ENCODE data around the gene CADM1. TPM values are rescaled to one million over a fixed set of nuclear protein-coding genes. Genes with fewer than 3 reads are reported as not detected.

The CADM1 gene
- total RNA-seq, 1 donor from 2014 or later: 27.2 TPM

DNA sequence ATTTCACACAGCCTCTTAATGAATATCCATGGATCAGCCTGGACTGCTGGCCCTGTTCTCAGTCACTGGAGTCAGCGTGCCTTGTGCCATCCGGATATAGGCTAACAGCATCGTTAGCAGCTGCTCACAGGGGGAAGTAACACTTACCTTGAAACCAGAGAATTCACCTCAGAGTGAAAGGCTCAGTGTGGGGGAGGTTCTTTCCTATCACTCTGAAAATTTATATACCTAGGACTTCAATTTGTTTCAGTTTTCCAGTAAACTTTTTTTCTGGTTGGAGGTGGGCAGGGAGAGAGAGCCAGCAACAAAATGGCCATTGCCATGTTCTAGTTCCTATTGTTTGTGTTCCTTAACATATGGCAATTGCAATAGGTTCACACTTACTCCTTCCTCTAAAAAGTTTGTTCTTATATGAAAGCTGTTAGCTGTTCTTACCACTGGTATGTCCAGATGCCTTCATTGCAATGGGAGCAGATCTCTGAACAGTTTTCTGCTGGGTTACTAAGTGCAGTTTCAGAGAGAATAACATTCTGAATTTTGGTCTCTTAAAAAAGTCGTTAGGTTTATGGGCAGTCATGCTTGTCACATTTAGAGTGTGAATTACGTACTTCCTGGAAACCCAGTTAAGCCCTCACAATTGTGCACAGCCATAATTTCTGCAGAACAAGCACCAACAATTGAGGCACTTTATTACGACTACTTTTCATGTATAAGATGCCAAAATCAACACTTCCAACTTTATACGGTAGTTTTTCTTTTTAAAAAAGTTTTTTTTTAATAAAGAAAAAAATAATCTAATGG lies 247.6 kb downstream of the CADM1 start:
- ATAC-seq: no peak

DNA sequence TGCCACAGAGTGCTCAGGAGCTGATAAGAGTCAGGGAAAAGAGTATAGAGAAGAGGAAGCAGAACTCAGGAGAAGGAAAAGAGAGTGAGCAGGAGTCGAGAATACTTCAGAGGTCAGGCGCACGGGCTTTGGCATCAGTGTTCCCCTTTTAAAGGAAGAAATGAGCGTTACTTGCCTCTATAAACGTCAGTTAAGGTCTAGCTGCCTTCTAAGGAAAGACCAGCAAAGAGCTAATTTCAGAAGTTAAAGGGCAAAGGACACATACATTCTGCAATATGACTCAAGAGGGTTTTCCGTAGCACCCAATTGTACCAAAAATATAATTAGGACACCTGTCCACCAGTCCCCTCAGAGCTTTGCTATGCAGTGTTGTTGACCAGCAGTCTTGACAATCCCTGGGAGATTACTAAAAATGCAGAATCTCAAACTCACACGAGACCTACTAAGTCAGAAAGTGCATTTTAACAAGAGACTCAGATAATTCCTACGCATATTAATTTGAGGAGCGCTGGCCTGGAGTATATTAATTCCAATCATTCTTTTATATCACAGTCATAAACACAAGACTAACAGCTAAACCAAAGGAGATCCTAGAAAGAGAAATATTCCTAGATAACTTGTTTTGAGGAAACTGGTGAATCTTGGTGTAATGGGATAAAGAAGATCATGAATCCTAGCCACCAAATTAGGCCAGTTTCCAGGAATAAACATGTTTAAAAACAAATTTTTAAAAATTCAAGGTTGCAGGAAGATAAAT lies 249.0 kb downstream of the CADM1 start:
- DNase-seq (ENCODE audit: low spot score) (no peak), ATAC-seq (no peak)

More for the DNA sequence above, 247.6 kb downstream of the CADM1 start:
- DNase-seq (ENCODE audit: low spot score): no peak

DNA sequence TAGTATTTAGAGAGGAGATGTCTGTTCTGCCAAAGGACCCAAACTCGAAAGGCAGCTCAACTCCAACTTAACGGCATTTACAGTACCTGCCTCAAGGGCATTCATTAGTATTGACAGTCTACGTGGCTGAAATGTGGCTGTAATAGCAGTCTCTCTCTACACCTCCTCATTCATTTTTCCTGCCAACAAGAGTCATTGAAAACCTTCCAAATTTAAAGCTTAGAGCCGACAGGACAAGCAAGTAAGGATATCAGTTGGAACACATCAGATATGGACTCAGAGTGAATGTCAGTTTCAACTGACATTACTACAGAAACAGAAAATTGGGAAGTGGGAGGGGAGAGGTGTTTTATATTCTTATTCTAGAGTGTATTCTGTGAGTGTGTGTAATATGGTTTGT lies 253.1 kb downstream of the CADM1 start:
- no peak for DNase-seq (ENCODE audit: low spot score)
- ATAC-seq: no peak

DNA sequence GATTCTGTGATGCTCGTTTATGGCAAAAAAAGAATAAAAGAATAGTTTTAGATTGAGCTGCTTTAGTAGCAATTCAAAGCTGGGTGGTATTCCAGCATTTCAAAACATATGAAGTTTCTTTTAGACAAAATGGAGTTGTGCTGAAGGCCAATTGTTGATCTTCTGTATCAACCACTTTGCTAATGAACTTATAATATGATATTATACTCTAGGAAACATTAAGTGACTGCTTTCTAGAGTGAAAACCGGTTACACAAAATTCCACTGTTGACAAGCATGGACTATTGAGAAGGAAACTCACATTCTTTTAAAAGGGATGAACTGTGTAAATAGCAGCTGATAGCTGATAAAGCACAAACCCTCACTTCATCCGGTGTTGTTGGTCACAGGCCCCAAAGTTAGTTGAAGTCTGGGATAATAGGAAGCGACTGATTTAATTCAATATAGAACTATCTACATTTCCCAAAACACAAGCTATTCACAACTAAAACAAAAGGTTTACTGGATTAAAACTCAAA lies 255.1 kb downstream of the CADM1 start:
- ATAC-seq (no peak), DNase-seq (ENCODE audit: low spot score) (no peak)

DNA sequence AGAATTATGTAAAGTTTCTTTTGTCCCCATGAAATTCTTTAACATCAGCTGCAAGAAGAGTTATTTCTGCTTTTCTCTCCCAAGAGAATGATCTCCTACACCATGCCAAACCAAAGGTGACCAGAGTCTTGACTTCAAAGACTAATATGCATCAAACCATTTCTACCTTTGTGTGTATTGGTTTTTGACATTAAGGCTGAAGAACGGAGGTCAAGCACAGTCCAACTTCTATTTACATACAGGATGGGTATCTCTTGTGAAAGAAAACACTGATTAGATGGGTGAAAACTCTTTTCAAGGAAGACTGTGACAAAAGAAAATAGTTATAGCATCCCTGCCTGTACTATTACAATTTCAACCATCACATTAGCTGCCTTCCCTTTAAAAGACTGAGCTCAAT lies 256.3 kb downstream of the CADM1 start:
- no peak for ATAC-seq
- DNase-seq (ENCODE audit: low spot score): no peak

DNA sequence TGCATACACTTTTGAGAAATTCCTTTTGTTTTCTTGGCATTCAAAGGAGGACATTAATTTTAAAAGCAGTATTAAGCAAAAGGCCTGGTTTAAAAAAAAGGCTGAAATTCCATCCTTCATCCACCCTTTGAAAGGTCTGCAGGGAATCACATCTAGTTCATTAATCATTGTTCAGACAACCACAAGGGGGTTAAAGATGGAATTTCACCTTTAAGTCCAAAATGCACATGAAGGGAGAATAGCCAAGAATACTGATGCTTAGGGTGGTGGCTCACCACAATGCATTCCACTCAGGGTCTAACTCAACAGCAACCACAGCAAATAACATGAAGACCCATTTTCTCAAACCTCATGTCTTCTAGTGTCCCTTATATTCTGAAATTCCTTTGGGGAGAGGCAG lies 256.9 kb downstream of the CADM1 start:
- no peak for DNase-seq (ENCODE audit: low spot score)
- ATAC-seq: no peak

DNA sequence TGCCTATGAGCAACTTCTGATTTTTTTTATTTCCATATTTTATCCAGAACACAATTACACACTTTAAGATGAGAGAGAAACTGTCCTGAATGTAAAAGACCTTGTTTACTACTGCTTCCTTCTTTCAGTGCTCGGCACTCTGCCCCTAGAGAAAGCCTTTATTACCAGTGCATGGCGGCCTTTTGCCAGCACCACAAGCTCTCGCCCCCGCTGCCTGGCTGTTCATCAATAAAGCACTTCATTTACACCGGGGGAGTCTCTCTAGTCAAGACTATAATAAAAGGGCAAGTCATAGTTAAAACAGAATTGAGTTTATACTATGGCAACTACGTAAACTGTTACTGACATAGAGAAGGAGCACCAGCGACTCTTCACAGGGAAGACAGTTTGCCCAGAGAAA lies 259.5 kb downstream of the CADM1 start:
- no peak for ATAC-seq

DNA sequence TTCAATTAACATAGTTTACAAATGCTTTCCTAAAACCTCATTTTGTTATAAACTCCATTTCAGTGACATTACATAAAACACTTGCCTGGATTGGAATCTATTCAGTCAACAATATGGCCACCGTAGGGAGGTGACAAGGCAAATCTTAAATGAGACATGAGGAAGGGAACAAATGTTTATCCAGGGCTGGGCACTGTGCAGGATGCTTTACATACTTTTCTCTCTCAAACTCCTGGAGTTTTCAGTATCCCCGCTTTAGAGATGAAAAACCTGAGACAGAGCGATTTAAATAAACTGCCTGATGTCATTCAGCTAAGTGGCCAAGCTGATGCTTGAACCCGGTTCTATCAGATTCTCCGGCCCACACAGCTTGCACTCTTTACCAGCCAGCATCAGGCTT lies 259.9 kb downstream of the CADM1 start:
- no peak for ATAC-seq
- no peak for DNase-seq (ENCODE audit: low spot score)

More for the DNA sequence above, 259.5 kb downstream of the CADM1 start:
- no peak for DNase-seq (ENCODE audit: low spot score)

DNA sequence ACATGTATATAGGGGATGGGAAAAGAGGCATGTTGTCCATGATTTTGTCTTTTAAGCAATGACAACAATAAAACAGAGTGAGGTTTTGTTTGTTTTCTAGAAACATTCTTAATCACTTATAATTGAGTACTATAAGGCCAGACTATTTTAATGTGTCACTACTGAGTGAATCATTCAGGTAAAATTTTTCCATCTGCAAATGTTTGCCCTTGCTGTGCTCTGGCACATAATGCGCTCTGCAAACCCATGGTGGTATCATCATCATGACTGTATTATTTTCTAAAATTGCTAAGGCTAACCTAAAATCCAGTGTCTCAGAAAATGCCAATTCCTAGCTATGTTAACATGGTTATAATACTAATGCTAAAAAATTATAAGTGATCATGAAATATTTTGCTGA lies 261.2 kb downstream of the CADM1 start:
- no peak for DNase-seq (ENCODE audit: low spot score)
- ATAC-seq: no peak

DNA sequence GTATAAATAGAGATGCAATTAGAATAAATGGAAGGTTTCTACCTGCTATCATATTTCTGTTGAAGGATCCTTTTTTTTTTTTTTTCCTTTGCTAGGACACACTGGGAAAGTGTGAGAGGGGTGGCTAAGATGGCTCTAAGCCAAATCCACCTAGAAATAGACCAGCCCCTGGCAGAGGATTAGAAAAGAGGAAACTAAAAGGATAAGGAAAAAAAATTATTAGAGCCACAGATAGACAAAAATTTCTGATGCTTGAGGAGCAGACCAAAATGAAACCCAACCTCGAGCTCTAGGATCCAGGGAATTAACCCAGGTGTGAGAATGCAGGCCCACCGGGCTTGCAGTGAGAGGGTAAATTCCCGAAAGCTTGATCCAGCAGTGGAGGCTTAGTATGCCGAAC lies 262.3 kb downstream of the CADM1 start:
- DNase-seq (ENCODE audit: low spot score) (no peak), ATAC-seq (no peak)

DNA sequence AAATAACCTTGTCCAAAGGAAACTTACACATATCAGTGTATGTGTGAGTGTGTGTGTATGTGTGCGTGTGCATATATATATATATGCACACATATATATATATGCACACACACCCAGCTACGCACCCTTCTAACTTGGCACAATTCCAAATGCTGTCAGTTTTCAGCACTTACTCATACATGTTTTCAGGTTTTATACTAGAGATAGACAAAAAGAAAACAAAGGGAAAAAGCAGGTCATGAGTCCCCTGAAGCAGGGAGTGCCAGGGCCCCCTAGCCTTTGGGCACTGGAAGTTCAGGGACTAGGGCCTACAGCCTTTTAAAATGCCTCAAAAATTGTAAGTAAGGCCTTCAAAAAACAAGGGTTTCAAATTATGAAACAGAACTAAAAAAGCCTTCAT lies 265.4 kb downstream of the CADM1 start:
- no peak for ATAC-seq

DNA sequence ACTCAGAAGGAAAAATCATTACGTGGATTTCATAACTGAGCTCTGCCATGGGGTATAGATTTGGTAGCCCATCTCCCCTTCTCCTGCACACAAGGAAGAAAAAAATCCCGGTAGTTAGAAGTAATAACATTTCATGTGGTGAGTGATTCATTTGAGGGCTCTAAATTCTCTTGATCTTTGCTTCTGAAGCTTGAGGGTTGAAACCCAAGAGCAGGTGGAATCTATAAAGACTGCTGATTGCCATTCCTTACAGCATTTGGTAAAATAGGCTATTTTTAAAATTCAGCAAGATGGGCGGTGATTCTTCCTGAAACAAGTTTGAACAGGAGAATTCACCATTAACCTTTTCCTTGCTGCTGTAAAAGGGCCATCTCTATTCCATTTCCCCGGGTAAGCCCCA lies 266.1 kb downstream of the CADM1 start:
- ATAC-seq (no peak), DNase-seq (ENCODE audit: low spot score) (no peak)

More for the DNA sequence above, 265.4 kb downstream of the CADM1 start:
- DNase-seq (ENCODE audit: low spot score): no peak

DNA sequence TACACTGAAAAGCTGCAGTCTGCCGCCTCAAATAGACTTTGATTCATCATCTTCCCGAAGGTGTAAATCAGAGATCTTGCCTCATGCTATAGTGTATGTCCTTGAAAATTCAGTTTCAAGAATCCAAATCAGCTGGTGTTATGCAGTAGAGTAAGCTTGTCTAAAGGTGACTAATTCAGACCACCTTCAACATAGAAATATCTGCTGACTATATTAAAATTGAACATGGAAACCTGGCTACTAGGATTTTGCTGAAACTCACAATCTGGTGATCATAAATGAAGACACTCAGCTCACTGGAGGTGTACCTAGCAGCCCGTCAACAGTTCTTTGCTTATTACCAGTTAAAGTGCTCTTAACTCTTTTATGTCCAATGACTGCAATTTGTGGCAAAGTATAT lies 266.6 kb downstream of the CADM1 start:
- ATAC-seq (no peak), DNase-seq (ENCODE audit: low spot score) (no peak)

DNA sequence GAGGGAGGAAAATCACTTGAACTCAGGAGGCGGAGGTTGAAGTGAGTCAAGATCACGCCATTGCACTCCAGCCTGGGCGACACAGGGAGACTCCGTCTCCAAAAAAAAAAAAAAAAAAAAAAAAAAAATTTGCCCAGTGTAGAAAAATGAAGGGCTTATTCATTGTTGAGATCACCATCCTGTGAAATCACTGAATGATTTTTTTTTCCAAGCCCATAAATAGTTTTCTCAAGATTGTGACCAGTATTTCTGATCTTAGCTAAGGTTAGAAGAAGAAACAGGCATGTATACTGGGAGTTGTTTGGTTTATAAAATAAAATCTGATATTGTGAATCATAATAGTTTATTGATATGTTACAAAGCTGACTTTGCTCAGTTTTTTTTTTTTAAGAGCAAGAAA lies 269.4 kb downstream of the CADM1 start:
- no peak for DNase-seq (ENCODE audit: low spot score)
- no peak for ATAC-seq

DNA sequence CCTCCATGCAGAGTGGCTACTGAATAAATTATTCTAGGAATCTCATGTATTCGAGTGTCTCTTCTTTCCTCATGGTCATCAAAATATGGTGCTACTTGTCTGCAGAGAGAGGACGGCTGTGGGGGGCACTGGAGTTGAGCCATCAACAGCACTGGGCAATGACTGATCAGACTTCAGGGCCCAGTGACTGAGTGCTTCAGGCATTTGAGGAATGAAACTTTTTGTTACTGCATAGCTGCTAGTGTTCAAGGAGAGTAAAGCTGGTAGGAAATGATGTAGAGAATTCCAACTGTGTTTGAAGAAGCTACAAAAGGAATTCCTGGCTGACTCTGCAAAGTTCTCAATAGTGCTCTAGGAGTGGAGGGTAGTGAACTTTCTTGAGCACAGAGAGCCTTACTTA lies 277.7 kb downstream of the CADM1 start:
- no peak for ATAC-seq
- no peak for DNase-seq (ENCODE audit: low spot score)

DNA sequence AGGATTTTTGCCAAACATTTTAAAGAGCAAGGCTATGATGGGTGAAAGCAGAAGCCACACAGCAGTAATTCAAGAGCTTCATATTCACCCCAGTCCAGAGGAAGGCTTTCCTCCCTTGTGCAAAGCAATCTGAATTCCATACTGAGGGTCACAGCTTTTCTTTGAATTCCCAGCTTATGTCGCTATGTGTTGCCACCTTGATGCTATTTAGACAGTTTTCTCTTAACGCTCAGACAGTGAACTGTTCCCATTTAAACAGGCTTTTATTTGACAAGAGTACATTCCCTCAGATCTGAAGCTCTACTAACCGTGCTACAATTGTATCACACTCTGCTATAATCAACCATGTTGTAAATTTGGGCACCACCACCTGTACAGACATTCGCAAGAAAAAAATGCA lies 279.7 kb downstream of the CADM1 start:
- ATAC-seq: no peak

DNA sequence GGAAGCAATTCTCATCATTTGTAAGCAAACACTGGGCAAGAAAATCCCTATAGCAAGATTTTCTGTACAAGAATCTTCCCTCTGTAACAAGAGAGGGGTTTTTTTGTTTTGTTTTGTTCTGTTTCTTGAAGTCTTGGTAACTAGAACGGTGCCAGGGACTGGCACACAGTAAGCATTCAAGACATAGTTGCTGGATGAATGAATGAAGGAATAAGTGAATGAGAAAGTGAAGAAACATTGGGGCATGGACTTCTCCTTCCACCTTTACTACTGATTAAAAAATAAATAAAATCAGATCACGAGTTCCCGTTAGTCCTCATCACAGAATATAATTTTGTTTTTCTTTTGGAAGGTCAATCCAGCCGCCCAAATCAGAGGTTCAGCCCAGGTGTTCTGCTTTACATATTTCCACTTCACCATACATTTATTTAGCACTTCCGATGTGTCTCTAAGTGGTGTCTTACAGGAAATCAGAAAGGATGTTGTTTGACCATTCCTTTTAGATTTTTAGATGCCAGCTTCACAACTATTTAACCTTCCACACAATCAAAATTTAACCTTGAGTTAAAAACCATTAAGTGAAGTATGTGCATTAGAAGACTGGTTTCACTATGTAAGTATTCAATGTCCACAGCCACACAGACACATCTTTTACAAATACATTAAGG lies 281.2 kb downstream of the CADM1 start:
- no peak for ATAC-seq
- DNase-seq (ENCODE audit: low spot score): no peak

More for the DNA sequence above, 279.7 kb downstream of the CADM1 start:
- DNase-seq (ENCODE audit: low spot score): no peak

DNA sequence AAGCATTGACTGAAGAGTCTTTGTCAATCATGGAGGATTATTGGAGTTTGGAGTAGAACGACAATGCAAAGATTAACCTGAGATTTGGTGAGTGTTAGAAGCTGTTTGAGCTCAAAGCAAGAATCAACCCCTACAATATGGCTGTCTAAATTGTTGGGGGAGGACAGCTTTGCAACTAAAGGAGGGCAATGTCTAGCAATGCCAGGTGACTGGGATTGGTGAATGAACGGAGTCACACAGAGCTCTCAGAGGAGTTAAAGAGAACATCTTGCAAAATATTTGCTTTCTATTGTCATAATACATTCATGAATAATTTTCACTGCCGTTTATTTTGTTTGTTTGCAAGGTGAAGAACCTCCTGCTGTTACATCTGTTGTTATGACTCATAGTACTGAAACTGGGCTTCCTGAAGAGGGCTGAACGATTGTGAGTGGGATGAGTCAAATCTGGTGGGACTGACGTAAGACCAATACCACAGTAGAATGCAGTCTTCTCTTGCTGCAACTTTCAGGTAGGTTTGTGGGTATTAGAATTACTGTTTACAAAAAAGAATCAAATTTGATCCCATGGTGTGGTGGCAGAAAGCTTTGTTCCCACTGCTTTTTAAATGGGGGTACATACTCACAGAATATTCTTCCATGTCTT lies 281.9 kb downstream of the CADM1 start:
- no peak for DNase-seq (ENCODE audit: low spot score)
- ATAC-seq: no peak

DNA sequence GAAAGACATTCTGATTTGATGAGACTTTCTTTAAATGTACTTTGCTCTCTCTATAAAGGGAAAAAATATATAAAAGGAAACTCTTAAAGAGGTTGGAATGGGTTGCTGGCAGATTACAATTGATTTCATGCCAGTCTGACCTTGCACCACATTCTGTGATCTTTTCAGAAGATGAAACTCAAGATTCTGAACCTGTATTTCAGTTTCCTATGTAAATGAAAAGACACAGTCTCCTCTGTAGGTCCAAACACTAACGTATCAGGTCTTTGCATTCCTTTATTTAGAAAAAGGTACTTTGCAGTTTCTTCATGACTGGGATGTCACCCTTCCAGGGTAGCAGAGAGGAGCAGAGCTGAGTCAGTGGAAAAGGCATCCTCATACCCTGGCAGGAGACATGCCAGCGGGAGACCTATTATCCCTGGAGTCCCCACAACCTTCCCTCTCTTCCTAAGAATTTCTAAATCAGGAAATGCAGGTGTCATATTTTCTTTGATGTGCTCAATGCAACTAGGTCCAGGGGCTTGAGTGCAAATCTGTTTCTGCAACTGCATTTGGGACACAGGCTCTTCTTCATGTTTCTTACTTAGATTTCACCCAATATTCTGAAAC lies 282.6 kb downstream of the CADM1 start:
- DNase-seq (ENCODE audit: low spot score): no peak
- no peak for ATAC-seq

DNA sequence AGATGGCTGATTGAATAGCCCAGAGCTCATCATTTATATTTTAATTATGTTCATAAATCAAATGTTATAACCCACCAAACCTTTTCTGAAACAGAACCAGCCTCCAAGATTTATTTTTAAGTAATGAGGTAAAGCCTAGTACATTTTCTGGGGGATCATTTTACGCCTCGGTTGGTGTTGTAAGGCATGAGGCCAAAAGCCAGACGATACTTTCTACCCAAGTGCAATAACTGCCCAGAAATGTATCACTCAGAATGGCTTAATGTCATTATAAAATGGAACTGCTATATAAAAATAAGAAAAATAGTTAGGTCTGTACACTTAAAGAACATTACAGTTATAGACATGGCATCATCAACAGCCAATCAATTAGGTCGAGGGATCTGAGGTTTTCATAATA lies 283.3 kb downstream of the CADM1 start:
- ATAC-seq (no peak), DNase-seq (ENCODE audit: low spot score) (no peak)

DNA sequence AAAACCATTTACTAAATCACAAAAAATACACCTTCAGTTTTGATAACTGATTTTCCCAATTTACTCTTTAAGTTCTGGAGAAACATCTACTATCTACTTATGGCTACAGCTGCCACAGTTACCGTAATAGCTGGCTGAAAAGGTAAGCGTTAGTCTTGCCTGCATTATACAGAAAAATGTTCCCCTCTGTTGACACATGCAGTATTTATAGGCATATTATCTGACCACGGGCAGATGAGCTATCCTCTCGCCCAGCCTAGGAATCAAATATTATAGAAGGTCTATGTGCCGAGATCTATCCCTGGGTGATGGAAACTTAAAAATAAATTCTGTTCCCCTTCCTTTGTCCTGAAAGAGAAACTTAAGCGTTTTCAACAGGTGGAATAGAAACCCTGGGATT lies 283.8 kb downstream of the CADM1 start:
- DNase-seq (ENCODE audit: low spot score): no peak
- ATAC-seq: no peak

Data from left lobe of liver (tissue), 2 donors.